ENCODE data around the gene RAP1B. TPM values are rescaled to one million over a fixed set of nuclear protein-coding genes. Genes with fewer than 3 reads are reported as not detected.

RAP1B gene
- total and polyA plus RNA-seq, 2 donors (not counting 1 experiment from before 2014, with no cell fraction given), result 54.5 to 159 TPM

DNA sequence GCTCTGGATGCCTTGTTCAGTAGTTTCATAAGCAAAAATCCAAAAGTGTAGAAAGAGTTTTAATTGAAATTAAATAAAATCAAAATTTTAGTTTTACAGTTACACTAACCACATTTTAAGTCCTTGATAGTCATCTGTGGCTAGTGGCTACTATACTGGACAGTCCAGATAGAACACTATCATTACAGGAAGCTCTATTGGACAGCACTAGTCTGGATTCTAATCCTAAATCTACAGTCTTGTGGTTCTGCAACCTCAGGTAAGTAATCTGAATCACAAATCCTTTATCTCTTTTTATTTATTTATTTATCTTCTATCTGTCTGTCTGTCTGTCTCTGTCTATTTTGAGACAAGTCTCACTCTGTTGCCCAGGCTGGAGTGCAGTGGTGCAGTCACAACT is 18.0 kb downstream of the RAP1B start:
- H3K27ac Mint-ChIP-seq, result peak overlapping the region; percentile 75
- no peak for DNase-seq
- H3K4me2 ChIP-seq (replicated peaks; ENCODE audit: low read depth, low read length, poor library complexity, severe bottlenecking), result no peak overlapping the region
- peaks cover 2 to 19% (median 10%) of the 10 kb centered on the region in 3 donors for H3K9me3 ChIP-seq (ENCODE audit: control extremely low read depth in 1 of 3, control insufficient read depth in 2 of 3, insufficient read depth in 1 of 3, low read length in 2 of 3)
- H3K79me2 ChIP-seq (ENCODE audit: control insufficient read depth, insufficient read depth, low read length), result peaks cover 99% of the 10 kb centered on the region
- H3K36me3 ChIP-seq (replicated peaks in 1 of 2; ENCODE audit: control extremely low read depth in 1 of 2, control insufficient read depth in 1 of 2, extremely low read depth in 1 of 2, insufficient read depth in 2 of 2, low read length in 1 of 2), result peaks cover 8 to 35% of the 10 kb centered on the region in 2 experiments
- TF ChIP-seq, protein P1, sequence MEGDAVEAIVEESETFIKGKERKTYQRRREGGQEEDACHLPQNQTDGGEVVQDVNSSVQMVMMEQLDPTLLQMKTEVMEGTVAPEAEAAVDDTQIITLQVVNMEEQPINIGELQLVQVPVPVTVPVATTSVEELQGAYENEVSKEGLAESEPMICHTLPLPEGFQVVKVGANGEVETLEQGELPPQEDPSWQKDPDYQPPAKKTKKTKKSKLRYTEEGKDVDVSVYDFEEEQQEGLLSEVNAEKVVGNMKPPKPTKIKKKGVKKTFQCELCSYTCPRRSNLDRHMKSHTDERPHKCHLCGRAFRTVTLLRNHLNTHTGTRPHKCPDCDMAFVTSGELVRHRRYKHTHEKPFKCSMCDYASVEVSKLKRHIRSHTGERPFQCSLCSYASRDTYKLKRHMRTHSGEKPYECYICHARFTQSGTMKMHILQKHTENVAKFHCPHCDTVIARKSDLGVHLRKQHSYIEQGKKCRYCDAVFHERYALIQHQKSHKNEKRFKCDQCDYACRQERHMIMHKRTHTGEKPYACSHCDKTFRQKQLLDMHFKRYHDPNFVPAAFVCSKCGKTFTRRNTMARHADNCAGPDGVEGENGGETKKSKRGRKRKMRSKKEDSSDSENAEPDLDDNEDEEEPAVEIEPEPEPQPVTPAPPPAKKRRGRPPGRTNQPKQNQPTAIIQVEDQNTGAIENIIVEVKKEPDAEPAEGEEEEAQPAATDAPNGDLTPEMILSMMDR (IDR thresholded peaks at IDR 0.05), result no peak
- no peak for TF ChIP-seq EZH2 (IDR thresholded peaks at IDR 0.05; ENCODE audit: borderline replicate concordance, insufficient read depth, low read depth, low read length, poor library complexity, severe bottlenecking)
- peaks cover 69% of the 10 kb centered on the region for H3K4me1 Mint-ChIP-seq
- no peak overlapping the region for H3K4me3 ChIP-seq (ENCODE audit: control extremely low read depth in 1 of 5, extremely low read depth in 1 of 5, insufficient read depth in 1 of 5, low read depth in 2 of 5, low read length in 4 of 5)
- no peak overlapping the region for H2AFZ ChIP-seq (ENCODE audit: insufficient read depth, low read depth, low read length, poor library complexity, severe bottlenecking)
- ChIA-PET CTCF (interaction anchor here (0.8 kb wide), 1 partner anchor 12 kb away, joined by 3 read pairs; no protein-coding TSS in a partner anchor), POLR2A (no interaction called here)
- no peak overlapping the region for H3K27ac ChIP-seq (ENCODE audit: low read length in 2 of 2)
- H4K20me1 ChIP-seq (ENCODE audit: control insufficient read depth, insufficient read depth, low read length, poor library complexity, severe bottlenecking), result peaks cover 86% of the 10 kb centered on the region
- peak overlapping the region; percentile 44 for H3K4me3 Mint-ChIP-seq
- no peaks in the 10 kb centered on the region for H3K27me3 Mint-ChIP-seq
- peaks cover 4% of the 10 kb centered on the region for H3K9me3 Mint-ChIP-seq (ENCODE audit: insufficient read depth)
- H3K4me1 ChIP-seq (ENCODE audit: control insufficient read depth in 2 of 2, insufficient read depth in 2 of 2, low read length in 2 of 2), result peaks cover 35 to 42% of the 10 kb centered on the region in 2 donors
- no peak overlapping the region for H3K9ac ChIP-seq (ENCODE audit: low read length)
- intact Hi-C loops (cut with micrococcal nuclease), result no loop called here
- H3K27me3 ChIP-seq (replicated peaks in 1 of 4; ENCODE audit: control extremely low read depth in 1 of 4, control insufficient read depth in 3 of 4, insufficient read depth in 4 of 4, low read length in 3 of 4), result no peaks in the 10 kb centered on the region
- ATAC-seq (ENCODE audit: low read depth), result no peak

DNA sequence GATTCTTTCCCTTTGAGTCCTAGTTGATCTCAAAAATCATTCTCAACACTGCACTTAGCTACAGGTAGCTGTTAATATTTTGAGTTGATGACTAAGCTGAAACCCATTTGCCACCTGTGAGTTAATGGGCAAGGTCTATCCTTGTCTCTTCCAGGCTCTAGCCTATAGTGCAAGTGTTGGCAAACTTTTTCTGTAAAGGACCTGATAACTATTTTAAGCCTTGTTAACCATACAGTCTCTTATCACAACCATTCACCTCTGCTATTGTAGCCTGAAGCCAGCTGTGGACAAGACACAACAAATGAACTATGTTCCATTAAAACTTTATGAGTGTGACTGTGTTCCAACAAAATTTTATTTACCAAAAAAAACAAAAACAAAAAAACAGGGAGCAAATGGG is 19.4 kb downstream of the RAP1B start:
- Histone ChIP-seq H4K20me1 (ENCODE audit: control insufficient read depth, insufficient read depth, low read length, poor library complexity, severe bottlenecking) (peaks cover 82% of the 10 kb centered on the region), H3K9ac (ENCODE audit: low read length) (no peak overlapping the region), H3K4me1 (ENCODE audit: control insufficient read depth in 2 of 2, insufficient read depth in 2 of 2, low read length in 2 of 2) (peaks cover 37 to 51% of the 10 kb centered on the region in 2 donors), H3K79me2 (ENCODE audit: control insufficient read depth, insufficient read depth, low read length) (peaks cover 99% of the 10 kb centered on the region), H3K4me2 (replicated peaks; ENCODE audit: low read depth, low read length, poor library complexity, severe bottlenecking) (peak overlapping the region; percentile 56), H3K27ac (ENCODE audit: low read length in 2 of 2) (peak overlapping the region; percentile 31 to 60), H3K9me3 (ENCODE audit: control extremely low read depth in 1 of 3, control insufficient read depth in 2 of 3, insufficient read depth in 1 of 3, low read length in 2 of 3) (peaks cover 2 to 19% (median 10%) of the 10 kb centered on the region in 3 donors), H3K4me3 (ENCODE audit: control extremely low read depth in 1 of 5, extremely low read depth in 1 of 5, insufficient read depth in 1 of 5, low read depth in 2 of 5, low read length in 4 of 5) (no peak overlapping the region), H3K27me3 (replicated peaks in 1 of 4; ENCODE audit: control extremely low read depth in 1 of 4, control insufficient read depth in 3 of 4, insufficient read depth in 4 of 4, low read length in 3 of 4) (no peaks in the 10 kb centered on the region), H2AFZ (ENCODE audit: insufficient read depth, low read depth, low read length, poor library complexity, severe bottlenecking) (no peak overlapping the region), H3K36me3 (replicated peaks in 1 of 2; ENCODE audit: control extremely low read depth in 1 of 2, control insufficient read depth in 1 of 2, extremely low read depth in 1 of 2, insufficient read depth in 2 of 2, low read length in 1 of 2) (peaks cover 5 to 30% of the 10 kb centered on the region in 2 experiments)
- Mint-ChIP-seq H3K27me3 (no peaks in the 10 kb centered on the region), H3K4me1 (peaks cover 75% of the 10 kb centered on the region), H3K4me3 (peak overlapping the region; percentile 56), H3K9me3 (ENCODE audit: insufficient read depth) (peaks cover 4% of the 10 kb centered on the region), H3K27ac (peak overlapping the region; percentile 72)
- ChIA-PET POLR2A (interaction anchor here (0.8 kb wide), 1 partner anchor 19 kb away, joined by 3 read pairs; the partner anchor contains the start of gene RAP1B), CTCF (no interaction called here)
- no peak for TF ChIP-seq EZH2 (IDR thresholded peaks at IDR 0.05; ENCODE audit: borderline replicate concordance, insufficient read depth, low read depth, low read length, poor library complexity, severe bottlenecking)
- TF ChIP-seq, protein P1 (IDR thresholded peaks at IDR 0.05), result no peak
- intact Hi-C loops (cut with micrococcal nuclease), result loop anchor here (1.0 to 2.0 kb wide), 2 partner anchors 8 to 17 kb away; no protein-coding TSS in a partner anchor
- DNase-seq (no peak), ATAC-seq (ENCODE audit: low read depth) (no peak)

Data from B cell (primary cell).